H4 (cell line): ENCODE measurements around the gene PHACTR3. TPM values are rescaled to one million over a fixed set of nuclear protein-coding genes. Genes with fewer than 3 reads are reported as not detected.

Experiments
- DNase-seq: peaks from one replicate; pipeline ENCODE4 v3.0.0-alpha.2; 2015; ENCODE audit warnings: low spot score
- total RNA-seq: library from RNA; depleted of rRNA; stranded (reverse); fragments of >200 nt; shearing (Covaris generic); gene quantifications from 2 replicates; pipeline ENCODE4 v1.2.3, GENCODE V29; 2014

PHACTR3 gene
- total RNA-seq, 1 experiment from 2014 or later: 0.29 TPM

DNA sequence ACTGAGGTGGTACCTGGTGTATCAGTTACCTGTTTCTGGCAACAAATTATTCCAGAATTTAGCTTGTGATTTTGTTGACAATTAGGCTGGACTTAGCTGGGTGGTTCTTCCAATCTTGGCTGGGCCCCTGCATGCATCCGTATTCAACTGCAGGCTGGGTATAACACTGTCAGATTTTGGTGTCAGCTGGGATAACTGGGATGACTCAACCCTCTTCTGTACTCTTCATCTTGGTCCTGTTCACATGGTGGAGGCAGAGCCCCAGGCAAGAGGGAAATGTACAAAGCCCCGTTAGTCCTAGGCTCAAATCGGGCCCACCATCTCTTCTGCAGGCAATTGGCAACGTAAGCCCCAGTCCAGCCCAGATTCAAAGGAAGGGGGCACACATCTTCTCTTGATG is 89.2 kb downstream of the PHACTR3 start:
- DNase-seq: no peak

DNA sequence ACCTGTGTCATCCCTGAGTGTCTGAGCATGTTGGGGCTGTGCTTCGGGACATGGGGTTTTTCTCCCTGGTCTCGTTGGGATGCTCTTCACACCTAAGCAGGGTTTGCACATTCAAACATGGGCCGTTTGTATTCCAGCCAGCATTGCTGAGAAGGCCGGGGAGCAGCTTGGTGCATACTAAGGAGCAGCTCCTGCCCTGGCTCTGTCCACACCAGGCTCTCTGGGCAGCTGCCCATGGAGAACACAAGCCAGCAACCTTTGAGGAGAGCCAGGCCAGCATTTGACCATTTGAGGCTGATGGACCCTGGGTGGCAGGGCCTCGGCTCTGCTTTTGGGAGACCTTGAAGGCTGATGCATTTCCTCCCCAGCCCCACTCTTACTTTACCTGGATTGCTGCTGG is 92.1 kb downstream of the PHACTR3 start:
- DNase-seq: no peak

DNA sequence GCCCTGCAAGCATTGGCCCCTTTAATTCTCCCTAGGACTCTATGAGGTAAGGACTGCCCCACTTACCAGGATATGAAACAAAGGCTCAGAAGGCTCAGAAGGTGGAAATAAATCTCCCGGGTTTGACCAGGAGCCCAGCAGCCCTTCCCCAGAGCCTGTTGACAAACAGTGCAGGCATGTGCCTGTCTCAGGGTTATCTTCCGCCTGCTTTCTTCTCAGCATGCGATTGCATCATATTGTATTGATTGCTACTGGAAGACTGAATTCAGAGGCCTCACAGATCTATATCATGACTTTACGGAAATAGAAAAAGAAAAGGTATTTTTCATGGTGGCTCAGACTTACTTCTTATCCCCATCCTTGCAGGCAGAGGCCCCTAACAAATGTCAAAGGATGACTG is 92.7 kb downstream of the PHACTR3 start:
- DNase-seq: no peak

DNA sequence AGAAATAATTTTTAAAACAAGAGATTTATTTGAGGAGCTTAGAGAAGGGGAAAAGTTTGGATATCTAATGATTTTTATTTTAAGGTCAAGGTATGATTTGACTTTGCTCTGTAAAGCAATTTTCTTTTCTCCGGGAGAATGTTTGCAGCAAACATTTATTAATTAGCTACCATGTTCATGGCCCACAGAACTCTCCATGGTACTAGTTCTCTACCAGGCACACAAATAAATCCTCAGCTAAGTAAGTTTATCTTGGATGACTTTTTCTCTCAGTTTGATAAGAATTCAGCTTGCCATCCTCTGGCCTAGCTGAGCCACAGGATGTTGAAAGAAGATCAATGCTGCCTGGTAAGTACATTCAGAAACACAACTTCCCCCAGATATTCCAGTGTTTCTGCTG is 94.3 kb downstream of the PHACTR3 start:
- DNase-seq: no peak

DNA sequence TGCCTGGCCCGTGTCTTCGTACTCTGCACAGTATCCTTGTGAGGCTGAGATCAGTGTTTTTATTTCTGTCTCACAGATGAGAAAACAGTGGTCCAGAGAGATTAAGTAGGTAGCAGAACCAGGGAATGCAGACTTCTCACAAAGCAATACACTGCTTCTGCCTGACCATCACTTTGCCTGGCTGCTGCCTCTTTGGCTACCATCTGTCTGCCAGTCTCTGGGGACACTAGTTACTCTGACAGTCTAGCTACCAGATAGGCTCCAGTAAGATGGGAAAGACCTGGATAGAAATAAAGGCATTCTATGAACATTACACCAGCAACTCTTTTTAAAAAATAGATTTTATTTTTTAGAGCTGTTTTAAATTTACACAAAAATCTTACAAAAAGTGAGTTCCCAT is 96.9 kb downstream of the PHACTR3 start:
- no peak for DNase-seq

DNA sequence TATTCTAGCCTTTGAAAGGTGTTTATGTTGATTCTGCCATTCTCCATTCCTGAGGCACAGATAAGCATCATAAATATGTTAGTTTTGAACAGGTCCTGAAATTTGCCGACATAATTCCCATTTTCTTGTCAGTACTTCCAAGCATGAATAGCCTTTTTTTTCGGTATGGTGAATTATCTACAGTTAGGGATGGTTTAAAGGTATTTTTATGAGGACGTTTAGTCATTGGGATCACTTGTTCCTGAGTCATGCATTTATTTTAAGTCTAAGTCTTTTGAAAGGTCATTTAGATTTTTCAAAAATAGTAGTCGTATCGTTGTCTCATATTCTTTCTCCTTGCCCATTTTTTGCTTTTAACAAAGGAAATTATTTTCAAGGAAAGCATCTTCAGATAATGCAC is 98.7 kb downstream of the PHACTR3 start:
- no peak for DNase-seq

DNA sequence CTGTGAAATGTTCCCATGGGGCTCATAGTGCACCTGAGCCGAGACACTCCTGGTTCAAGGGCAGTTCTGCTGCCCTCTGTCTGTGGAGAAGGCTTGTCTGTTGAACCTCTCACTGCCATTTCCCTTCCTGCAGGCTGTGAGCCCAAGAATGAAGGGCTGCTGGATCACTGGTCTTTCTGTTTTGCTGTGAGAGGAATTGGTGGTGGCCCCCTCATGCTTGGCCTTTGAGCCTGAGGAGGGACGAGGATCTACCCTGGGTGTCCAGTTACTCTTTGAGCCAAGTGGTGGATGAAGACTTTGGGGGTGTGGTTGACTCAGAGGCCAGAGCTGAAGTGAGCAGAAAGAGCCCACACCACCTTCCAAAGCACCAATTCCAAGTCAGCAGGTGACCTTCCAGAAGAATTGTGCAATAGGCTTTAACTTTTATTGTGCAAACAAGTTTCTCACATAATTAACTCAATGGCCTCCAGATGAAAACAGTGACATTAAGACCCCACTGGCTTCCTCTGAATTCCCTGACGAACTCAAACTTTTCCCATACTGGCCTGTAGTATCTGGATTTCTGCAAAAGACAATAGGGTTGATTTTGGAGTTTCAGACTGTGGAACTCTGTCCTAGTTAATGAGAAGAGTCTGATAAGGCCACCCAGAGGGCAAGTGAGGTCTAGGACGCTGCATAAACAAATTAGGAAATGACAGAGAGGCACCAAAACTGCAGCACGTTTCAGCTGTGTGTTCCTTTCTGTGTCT is 101.5 kb downstream of the PHACTR3 start:
- no peak for DNase-seq

DNA sequence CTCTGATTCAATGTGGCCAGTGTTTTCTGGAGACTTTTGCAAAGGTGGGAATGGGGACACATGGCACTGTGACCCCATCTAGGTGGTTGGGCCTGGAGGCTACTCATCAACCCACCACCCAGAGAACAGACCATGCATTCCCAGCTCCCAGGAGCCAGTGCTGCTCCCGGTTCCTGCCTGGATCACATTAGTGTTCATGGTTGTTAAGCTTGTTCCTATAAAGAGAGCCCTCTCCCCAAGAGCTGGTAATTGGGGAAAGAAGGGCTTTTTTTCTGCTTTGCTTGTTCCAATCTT is 102.0 kb downstream of the PHACTR3 start:
- no peak for DNase-seq

DNA sequence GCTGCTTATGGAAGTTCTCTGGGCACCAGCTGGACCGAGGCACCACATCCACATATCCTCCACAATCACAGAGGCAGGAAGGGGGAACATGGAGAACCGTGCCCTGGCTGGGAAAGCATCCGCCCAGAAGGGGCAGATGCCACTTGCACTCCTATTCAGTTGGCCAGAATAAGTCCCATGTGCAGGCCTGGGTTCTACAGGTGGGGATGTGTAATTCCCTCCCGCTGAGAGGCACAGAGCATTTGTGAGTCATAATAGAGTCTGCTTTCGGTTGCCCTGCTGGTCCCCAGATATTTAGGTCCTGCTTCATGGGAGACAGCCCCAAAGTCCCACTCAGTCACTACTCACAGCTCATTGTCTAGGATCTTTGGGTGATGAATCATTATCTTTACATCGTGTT is 104.0 kb downstream of the PHACTR3 start:
- DNase-seq: no peak

DNA sequence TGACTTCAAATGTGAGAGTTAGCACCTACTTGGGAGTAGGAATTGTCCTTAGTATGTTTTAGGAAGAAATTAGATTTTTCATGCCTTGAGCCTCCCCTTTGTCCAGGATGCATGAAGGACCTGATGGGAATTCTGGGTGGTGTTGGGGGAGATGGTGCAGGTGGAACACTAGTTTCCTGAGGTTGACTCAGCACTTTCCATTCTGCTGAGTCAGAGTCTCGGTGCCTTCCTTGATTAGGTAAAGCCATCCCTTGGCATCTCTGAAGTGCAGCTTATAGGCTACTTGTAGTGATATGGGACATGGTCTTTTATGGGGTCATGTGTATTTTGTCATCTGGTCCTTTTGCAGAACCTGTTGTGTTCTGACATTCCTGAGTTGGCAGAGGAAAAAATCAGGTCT is 105.3 kb downstream of the PHACTR3 start:
- no peak for DNase-seq

DNA sequence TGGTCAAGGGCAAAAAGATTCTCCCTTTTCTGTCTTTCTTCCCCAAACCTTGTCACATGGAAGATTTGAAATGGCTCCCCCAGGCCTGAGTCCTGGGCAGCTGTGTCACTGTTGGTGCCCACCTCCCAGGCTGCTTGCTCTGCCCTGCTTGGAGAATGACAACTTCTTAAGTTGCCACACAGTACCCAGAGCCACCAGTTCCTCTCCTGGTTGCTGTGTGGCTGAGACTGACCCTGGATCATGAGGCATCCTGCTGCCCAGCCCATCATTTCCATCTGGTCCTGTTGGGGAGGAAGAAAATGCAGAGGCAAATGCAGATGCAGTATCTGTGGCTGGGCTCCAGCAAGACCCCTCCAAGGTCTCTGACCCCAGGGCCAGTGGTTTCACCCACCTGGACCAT is 113.7 kb downstream of the PHACTR3 start:
- DNase-seq: no peak

DNA sequence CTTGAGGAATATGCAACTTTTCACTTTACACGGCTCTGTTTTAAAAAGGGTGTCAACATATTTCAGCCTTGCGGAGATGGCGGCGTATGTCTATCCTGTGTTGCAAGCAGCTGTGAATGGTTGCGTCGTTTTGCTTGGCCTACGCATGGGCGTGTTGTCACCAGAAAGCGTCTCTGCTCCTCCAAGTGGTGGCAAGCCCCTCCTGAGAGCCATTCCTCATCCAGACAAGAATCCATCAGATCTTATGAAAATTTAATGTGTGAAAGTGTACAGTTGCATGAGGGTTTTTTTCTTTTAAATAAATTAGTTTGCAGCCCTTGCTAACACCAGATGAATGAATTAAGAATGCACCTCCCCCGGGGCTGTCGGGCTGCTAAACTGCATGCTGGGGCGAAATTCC is 114.4 kb downstream of the PHACTR3 start:
- DNase-seq: no peak

DNA sequence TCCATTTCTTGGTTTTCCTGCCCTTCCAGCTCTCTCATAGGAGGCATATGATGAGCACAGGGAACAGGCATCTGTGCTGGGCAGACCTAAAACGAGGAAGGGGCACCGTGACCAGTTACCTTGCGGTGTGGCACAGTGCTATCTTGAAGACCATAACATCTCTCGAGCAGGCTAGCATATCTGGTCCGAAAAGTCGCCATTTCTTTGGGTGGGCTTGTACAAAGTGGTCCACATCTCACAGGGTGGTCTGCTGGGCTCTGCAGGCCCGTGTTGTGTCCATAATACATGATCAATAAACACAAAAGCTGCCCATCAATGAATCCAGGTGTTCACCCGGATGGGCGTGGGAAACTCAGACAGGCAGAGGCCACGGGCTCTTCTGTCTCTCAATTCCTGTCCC is 115.7 kb downstream of the PHACTR3 start:
- DNase-seq: no peak

DNA sequence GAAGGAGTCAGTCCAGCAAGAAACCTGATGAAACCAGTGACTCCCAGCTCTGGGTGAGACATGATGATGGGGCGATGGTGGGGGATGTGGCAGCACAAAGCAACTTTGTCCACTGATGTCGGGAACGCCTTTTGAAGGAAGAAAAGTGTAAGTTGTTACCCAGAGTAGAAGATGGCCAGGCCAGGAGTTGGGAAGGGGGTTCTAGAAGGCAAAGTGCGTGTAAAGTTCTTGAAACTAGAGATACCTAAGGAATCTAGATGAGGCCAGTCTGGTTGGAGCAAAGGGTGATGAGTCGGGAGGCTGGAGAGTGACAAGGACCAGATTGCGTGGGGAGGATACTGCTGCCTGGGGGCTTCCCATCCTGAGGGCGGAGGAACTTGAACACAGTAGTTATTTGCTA is 117.0 kb downstream of the PHACTR3 start:
- DNase-seq: no peak

DNA sequence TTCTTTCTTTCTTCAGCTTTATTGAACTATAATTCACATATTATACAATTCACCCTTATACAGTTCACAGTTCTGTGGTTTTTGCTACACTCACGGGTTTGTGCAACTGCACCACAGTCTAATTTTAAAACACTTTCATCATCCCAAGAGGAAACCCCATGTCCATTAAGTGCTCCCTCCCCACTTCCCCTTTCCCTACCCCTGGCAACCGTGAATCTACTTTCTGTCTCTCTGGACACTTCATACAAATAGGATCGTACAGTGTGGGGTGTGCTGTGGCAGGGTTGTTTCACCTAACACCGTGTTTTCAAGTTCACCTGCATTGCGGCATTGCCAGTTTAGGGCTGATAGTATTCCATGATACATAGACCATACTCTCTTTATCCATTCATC is 118.8 kb downstream of the PHACTR3 start:
- DNase-seq: no peak

DNA sequence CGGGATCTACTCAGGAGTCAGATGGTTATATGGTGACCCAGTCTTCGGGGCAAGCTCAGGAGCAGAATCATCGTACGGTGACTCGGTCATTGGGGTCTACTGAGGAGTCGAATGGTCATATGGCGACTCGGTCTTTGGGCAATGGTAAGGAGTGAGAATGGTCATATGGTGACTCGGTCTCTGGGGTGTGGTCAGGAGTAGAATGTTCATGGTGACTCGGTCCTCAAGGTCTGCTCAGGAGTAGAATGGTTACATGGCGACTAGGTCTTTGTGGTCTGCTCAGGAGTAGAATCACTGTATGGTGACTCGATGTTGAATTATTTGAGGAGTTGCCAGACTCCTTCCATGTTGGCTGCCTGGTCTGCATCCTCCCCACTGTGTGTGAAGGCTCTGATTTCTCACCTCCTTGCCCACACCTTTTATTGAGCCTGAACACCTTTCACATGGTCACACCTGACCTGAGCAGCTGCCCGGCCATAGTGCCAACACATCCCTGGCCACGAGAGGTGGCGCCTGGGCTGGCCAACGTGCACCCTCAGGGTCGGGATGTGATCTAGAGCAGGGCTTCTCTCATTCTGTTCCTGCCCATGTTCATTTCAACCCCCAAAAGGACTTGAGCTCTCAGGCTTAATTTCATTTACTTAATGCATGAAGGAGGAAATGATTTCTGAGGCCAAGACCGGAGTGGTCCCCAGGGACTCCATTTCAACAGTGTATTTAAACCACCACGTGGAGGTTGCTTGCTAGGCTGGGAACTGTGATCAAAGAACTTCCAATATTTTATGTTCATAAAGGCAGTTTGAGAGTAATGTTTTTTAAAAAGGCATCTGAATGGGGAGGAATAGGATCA is 119.5 kb downstream of the PHACTR3 start:
- DNase-seq: no peak

DNA sequence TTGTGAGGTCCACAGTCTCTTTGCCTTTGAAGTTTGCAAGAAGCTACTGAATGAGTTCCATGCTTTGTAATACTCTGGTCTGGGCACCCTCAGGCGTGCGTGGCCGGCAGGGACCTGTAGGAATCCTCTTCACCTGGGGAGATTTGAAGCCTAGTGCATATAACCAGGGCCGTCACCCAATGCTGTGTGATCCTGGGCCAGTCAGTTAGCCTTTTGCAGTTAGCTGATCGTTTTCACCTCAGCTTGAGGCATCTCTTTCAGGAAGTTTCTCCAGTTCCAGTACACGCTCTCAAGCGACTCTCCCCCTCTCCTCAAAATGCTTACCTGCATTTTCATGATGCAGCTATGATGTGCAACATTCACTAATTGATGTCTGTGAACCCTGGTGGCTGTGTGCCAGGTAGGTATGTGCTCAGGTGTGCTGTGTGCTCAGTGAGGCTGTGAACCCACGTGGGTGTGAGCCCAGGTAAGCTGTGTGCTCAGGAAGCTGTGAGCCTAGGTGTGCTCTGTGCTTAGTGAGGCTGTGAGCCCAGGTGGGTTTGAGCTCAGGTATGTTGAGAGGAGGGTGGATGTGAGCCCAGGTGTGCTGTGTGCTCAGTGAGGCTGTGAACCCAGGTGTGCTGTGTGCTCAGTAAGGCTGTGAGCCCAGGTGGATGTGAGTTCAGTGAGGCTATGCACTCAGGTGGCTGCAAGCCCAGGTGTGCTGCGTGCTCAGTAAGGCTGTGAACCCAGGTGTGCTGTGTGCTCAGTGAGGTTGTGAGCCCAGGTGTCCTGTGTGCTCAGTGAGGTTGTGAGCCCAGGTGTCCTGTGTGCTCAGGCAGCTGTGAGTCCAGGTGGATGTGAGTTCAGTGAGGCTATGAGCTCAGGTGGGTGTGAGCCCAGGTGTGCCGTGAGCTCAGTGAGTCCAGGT is 120.4 kb downstream of the PHACTR3 start:
- no peak for DNase-seq

DNA sequence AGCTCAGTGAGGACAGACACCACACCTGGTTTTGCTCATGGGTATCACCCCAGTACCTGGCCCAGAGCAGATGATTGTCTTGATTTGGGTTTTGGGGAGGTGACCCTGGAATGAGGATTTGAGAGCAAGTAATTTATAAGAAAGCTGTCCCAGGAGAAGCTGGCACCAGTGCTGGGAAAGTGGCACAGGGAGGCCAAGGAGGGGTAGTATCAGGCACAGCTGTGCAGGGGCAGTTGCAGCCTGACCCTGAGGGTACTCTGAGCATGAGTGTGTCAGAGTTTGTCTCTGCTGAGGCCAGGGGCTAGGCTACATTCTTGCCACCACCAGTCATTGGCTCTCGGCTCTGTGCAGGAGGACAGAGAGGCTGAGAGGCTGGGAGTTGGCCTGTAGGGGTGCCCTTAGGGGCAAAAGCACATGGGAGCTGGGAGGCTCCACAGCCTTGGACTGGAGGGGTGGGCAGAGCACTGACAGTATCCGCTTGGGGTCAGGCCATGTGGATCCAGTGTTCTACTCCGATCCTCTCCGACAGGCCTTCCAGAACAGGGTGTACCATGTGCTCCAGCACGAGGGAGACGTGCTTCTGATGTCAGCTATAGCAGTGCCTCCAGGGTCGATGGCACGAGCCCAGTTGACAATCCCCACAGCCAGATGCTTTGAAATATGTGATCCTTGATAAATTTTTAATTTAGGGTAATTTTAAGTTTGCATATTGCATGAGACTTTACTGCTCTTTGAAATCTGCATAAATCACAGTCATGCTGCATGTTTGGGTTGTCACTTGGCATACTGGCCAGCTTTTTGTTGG is 121.3 kb downstream of the PHACTR3 start:
- DNase-seq: no peak

DNA sequence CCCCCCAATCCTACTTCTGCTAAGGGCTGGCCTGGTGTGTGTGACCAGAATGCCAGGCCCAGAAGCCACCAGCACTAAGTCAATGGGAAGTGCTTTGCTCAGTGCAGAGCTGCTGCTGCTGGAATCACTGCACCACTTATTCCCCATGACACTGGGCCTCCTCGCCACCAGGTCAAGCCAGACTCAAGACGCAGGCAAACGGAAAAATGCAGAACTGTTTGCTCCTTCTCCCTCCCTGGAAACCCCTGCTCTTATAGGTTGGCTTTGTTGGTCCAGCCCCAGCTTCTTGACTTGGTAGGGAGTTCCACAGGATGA is 121.9 kb downstream of the PHACTR3 start:
- DNase-seq: no peak

DNA sequence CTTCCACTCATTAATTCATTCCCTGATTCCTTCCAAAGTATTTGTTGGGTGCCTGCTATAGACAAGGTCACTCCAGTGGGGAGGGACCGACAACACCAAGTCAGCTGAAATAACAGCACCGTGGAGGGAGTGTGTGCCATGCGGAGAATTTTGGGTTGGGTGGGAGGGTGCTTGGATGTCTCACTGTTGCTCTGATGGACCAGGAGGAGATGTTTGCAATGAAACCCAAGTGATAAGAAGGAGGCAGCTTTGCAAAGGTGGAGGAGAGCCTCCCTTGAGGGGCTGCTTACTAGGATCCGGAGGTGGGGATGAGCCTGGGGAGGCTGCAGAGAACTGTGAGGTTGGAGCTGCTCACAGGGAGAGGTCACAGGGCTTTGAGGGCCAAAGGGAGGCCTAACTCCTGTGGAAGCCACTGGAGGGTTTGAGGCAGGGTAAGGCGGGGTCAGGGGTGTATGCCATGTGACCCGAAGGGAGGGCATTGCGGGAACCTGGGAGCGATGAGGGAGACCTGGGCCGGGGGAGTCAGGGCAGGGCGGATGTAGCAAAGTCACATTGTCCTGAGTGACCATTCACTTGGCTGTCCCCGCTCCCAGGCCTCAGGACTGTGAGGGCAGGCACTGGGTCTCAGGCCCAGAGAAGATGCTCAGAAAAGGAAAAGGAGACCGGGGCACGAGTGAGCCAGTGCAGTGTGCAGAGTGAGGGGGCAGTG is 124.5 kb downstream of the PHACTR3 start:
- DNase-seq: no peak

DNA sequence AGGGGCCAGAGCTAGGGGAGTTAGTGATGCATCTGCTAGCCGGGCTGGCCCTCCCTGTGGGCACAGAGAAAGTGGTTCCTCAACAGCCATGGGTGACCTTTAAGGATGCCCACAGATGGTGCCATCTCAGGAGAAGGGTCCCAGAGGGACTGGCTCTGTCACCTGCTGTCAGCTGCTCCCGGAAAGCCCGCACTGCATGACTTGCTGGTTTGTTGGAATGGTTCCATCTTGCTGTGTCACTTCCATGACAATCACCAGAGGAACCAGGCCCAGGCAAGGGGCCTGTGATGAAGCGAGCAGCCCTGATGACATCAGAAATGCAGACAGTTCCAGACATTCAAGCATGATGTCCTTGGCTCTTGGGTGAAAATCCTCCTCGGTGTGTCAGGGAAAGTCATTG is 125.2 kb downstream of the PHACTR3 start:
- DNase-seq: no peak
